Ovary (tissue), 3 donors: ENCODE data around the gene DEPDC4.

Source experiments
- CTCF ChIP-seq, 3 donors: fragments of 450-650 bp in 2 of 3; fragments of 200-600 bp in 1 of 3; IDR thresholded peaks; one replicate each; pipeline versions ENCODE4 v1.5.1 to v1.8.0; 2016 to 2022; ENCODE audit warnings: antibody characterized with exemption in 3 of 3, mild to moderate bottlenecking in 1 of 3
- EP300 ChIP-seq: sonication (generic); formaldehyde crosslinking; IDR thresholded peaks from one replicate; pipeline ENCODE4 v1.6.1; 2017; ENCODE audit warnings: antibody characterized with exemption
- POLR2A ChIP-seq: fragments of 450-650 bp; IDR thresholded peaks from one replicate; pipeline ENCODE4 v1.6.1; 2017; ENCODE audit warnings: antibody characterized with exemption, mild to moderate bottlenecking, moderate library complexity
- donor health status: DM: no; HTN: no; CAD: no.

DNA sequence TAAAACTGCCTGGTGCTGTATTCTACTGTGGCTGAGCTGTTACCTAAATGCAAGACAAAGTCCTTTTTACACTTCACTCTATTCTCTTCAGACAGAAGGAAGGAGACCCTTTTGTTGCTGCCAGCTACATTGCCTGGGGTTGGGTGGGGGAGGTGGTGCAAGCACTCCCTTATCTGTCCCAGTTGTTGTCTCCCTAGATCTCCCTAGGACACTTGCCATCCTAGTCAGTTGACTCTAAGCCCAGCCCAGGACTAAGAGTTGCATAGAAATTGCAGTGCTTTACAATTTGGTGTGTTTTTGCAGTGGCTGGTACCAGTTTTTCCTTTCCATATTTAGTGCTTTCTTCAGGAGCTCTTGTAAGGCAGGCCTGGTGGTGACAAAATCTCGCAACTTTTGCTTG is 35.2 kb upstream of the DEPDC4 start:
- no peak for TF ChIP-seq POLR2A
- TF ChIP-seq EP300 = no peak
- no peak for TF ChIP-seq CTCF (IDR thresholded peaks at IDR 0.05)
